SU-DHL-6 (cell line): Measurements from ENCODE around the gene NAV1.

Experiments used
- H2AFZ ChIP-seq: fragments of 200-600 bp; sonication (generic); 2 replicates; pipeline ENCODE4 v1.6.1; 2014; ENCODE audit warnings: low read depth, mild to moderate bottlenecking, moderate library complexity, mixed read lengths, antibody characterized with exemption, low read length; ENCODE audit not compliant: severe bottlenecking
- H3F3A ChIP-seq: fragments of 200-600 bp; shearing (Covaris generic); 2 replicates; pipeline ENCODE4 v1.6.0; 2016; ENCODE audit warnings: antibody characterized with exemption, mild to moderate bottlenecking; ENCODE audit not compliant: insufficient read depth
- H3K27ac ChIP-seq: fragments of 200-600 bp; sonication (generic); 2 replicates; pipeline ENCODE4 v1.5.1; 2016; ENCODE audit warnings: low read depth, mild to moderate bottlenecking, low read length, moderate library complexity, mixed read lengths
- H3K27me3 ChIP-seq: fragments of 200-600 bp; sonication (generic), shearing (Covaris generic); 2 replicates; pipeline ENCODE4 v1.6.0; 2014; ENCODE audit warnings: mild to moderate bottlenecking, low read length
- H3K36me3 ChIP-seq: fragments of 200-600 bp; sonication (generic); 2 replicates; pipeline ENCODE4 v1.6.1; 2014; ENCODE audit warnings: mild to moderate bottlenecking, low read length, mixed read lengths
- H3K4me2 ChIP-seq: fragments of 300-600, 200-600 bp; shearing (Covaris generic), sonication (generic); 2 replicates; pipeline ENCODE4 v1.6.0; 2014; ENCODE audit warnings: low read length, low read depth, mild to moderate bottlenecking; ENCODE audit not compliant: poor library complexity, severe bottlenecking
- H3K4me3 ChIP-seq: fragments of 200-600 bp; sonication (generic); 2 replicates; pipeline ENCODE4 v1.5.1; 2014; ENCODE audit warnings: antibody characterized with exemption, low read length, mild to moderate bottlenecking, mixed read lengths; ENCODE audit not compliant: insufficient read depth, poor library complexity, severe bottlenecking
- H3K79me2 ChIP-seq: fragments of 200-600 bp; sonication (generic); 2 replicates; pipeline ENCODE4 v1.6.1; 2014; ENCODE audit warnings: mild to moderate bottlenecking, low read length, moderate library complexity; ENCODE audit not compliant: insufficient read depth
- H3K9ac ChIP-seq: fragments of 200-600 bp; sonication (generic); 2 replicates; pipeline ENCODE4 v1.7.0; 2014; ENCODE audit warnings: mild to moderate bottlenecking, low read length
- H3K9me2 ChIP-seq: fragments of 200-600 bp; sonication (generic); replicated peaks from 2 replicates; pipeline ENCODE4 v1.6.1; 2014; ENCODE audit warnings: low read length; ENCODE audit not compliant: insufficient read depth
- H3K9me3 ChIP-seq: fragments of 200-600 bp; sonication (generic); 2 replicates; pipeline ENCODE4 v1.6.1; 2014; ENCODE audit warnings: low read length, mixed read lengths; ENCODE audit not compliant: insufficient read depth
- H4K20me1 ChIP-seq: fragments of 200-600 bp; sonication (generic); 2 replicates; pipeline ENCODE4 v1.6.1; 2014; ENCODE audit warnings: low read depth, mild to moderate bottlenecking, antibody characterized with exemption, low read length, moderate library complexity, mixed read lengths
- CTCF ChIP-seq: fragments of 200-600 bp; sonication (generic); IDR thresholded peaks from one replicate; pipeline ENCODE4 v1.5.1; 2017; ENCODE audit warnings: antibody characterized with exemption, mild to moderate bottlenecking, low read length, moderate library complexity; ENCODE audit not compliant: insufficient read depth, poor library complexity, severe bottlenecking
- EZH2phosphoT487 ChIP-seq: fragments of 200-600 bp; sonication (generic), shearing (Covaris generic); conservative IDR thresholded peaks from 2 replicates; pipeline ENCODE4 v1.6.1; 2018; ENCODE audit warnings: mild to moderate bottlenecking, antibody characterized with exemption, low read length, moderate library complexity, mixed read lengths

NAV1 gene

DNA sequence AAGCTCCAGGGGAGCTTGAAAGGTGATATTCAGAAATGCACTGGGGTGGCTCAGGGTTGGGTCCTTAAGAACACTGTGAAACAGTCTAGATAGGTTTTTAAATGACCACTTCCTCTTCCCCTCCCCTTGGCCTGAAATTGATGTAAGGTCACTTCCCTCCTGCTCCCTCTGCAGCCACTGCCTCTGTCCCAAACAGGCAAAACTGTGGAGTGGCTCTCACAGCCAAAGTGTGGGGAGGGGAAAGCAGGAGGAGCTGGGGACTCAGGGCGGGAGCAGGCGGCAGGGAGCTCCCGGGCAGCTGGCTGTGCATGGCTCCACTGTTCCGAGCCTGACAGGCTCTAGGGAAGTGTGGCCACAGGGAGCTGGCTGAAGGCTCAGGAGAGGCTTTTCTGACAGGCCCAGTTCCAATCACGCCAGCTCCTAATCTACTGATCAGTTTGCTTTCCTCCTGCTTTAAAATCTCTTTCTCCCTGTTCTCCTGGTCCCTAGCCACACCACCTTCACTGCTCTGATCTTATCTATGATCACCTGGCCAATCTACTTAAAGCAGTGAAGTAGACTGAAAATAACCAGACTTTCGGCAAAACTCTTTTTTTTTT, 26.9 kb upstream of the NAV1 start:
- no peak for TF ChIP-seq EZH2phosphoT487
- TF ChIP-seq CTCF: no peak
- H3K36me3 ChIP-seq: no peaks in the 10 kb centered on the region
- H3K9me3 ChIP-seq: no peaks in the 10 kb centered on the region
- H3F3A ChIP-seq: no peaks in the 10 kb centered on the region
- no peaks in the 10 kb centered on the region for H3K9me2 ChIP-seq
- H3K27ac ChIP-seq: no peak overlapping the region
- no peaks in the 10 kb centered on the region for H3K27me3 ChIP-seq
- no peak overlapping the region for H3K4me3 ChIP-seq
- no peak overlapping the region for H2AFZ ChIP-seq
- no peaks in the 10 kb centered on the region for H3K79me2 ChIP-seq
- no peaks in the 10 kb centered on the region for H4K20me1 ChIP-seq
- H3K9ac ChIP-seq: no peak overlapping the region
- no peak overlapping the region for H3K4me2 ChIP-seq

- Histone ChIP-seq H2AFZ (no peak overlapping the region), H4K20me1 (no peaks in the 10 kb centered on the region), H3K27ac (no peak overlapping the region), H3K9me3 (no peaks in the 10 kb centered on the region), H3K9ac (no peak overlapping the region), H3K36me3 (no peaks in the 10 kb centered on the region), H3F3A (no peaks in the 10 kb centered on the region), H3K4me3 (no peak overlapping the region), H3K79me2 (no peaks in the 10 kb centered on the region), H3K4me2 (no peak overlapping the region), H3K27me3 (no peaks in the 10 kb centered on the region), H3K9me2 (no peaks in the 10 kb centered on the region)
- TF ChIP-seq CTCF: no peak
- no peak for TF ChIP-seq EZH2phosphoT487
Observed at GRCh38 chr1:201513498-201514243, 25.3 kb upstream of the NAV1 start.

- H3K9ac ChIP-seq: no peak overlapping the region
- H3K79me2 ChIP-seq: no peaks in the 10 kb centered on the region
- no peak overlapping the region for H2AFZ ChIP-seq
- H3K36me3 ChIP-seq: no peaks in the 10 kb centered on the region
- TF ChIP-seq CTCF (no peak), EZH2phosphoT487 (no peak)
- no peaks in the 10 kb centered on the region for H3K27me3 ChIP-seq
- H4K20me1 ChIP-seq: no peaks in the 10 kb centered on the region
- H3K9me3 ChIP-seq: no peaks in the 10 kb centered on the region
- H3F3A ChIP-seq: no peaks in the 10 kb centered on the region
- H3K4me2 ChIP-seq: no peak overlapping the region
- H3K9me2 ChIP-seq: no peaks in the 10 kb centered on the region
- H3K4me3 ChIP-seq: no peak overlapping the region
- H3K27ac ChIP-seq: no peak overlapping the region
Observed at GRCh38 chr1:201514466-201514865, 24.5 kb upstream of the NAV1 start.
